GM21515 (cell line): ENCODE data around the gene HYPK.
A peak's percentile ranks its signal among the peaks of the same experiment; 100 is the strongest.
"Not testable (repeated sequence)": the region's sequence is repeated elsewhere in the genome, so short reads cannot be mapped to it uniquely, and the experiment has no call there.

ENCODE experiments used
- ATAC-seq: cut with Tn5 transposase; IDR thresholded peaks from one replicate; pipeline ENCODE4 v1.9.1; 2021; ENCODE audit not compliant: unreplicated experiment

Gene HYPK

DNA sequence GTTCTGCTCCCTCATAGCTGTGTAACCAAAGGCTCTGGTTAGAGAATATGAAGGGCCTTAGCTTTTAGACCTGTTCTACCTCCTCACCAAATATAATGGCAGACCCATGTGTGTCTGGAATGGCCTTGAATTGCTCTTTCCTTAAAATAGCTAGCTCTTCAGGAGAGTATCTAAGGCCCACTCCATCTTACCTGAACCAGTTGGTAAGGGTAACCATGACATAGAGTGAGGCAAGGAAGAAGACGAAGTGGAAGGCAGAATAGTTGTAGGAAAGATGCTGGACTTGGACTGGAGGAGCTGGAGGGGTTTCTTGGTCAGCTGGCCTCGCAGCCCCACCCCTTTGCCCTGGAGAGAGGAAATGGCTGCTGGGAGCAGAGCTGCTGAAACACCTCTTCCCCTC is 5.2 kb upstream of the HYPK start:
- ATAC-seq, result no peak

DNA sequence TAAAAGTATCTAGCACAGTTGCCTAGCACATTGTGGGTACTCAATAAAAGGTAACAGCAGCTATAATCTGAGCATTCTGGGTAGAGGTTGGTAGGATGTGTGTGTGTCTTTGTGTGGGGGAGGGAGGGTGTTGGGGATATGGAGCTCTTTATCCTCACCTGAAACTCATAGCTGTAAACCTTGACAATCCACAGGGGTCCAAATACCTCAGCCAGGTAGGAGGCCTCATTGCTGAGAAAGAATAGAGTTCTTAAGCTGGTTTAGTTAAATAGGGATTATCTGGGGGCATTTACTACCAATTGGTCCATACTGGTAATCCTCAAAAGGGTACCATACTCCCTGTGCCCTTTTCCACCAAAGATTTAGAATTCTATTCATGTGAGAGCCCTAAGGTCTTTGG is 4.4 kb upstream of the HYPK start:
- ATAC-seq, result no peak

DNA sequence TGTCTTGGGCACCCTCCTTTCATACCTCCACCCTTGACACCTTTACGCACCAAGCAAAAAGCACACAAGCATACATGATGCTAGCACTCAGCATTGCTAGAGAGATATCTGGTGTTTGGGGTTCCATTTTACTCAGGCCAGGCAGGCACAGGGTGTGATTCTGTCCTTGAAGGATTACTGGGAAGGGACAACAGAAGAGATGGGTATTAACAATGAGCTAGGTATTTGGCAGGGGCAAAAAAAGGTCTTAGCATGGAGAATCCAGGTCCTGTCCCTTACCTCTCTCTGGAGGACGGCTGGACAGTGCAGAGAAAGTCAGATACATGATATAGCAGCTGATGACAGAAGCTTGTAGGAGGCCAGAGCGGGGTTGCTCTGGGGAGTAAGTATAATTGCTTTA is 3.8 kb upstream of the HYPK start:
- no peak for ATAC-seq

DNA sequence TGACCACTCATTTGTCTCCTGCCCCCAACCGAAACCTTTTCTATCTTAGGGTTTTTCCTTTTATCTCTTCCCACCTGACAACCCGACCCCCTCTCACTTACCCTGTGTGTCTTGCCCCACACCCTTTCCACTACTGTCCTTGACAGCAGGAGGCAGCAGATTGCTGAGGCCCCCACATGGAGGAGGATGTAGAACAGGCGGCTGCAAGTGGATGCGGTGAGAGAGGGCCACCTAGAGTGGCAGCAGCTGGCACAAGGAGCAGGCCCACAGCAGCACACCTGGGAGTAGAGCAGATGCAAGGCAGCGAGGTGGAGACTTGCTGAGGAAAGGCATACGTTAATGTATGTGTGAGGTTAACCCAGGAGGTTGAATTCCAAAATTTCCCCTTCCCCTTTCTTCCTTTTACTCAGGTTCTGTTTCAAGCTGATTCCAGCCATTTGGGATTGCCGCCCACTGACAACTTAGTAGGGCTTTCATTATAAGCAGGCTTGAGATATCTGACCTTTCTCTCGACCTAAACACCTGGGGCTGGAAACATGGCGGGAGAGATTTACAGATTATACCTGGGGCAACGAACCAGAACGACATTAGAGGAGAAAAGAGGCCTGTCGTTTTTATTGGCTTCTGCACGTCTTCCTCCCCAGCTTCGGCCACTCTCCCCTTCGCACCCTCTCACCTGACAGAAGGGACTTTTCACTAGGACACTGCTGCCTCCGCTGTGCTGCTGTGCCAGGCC is 1.0 kb upstream of the HYPK start:
- no peak for ATAC-seq

DNA sequence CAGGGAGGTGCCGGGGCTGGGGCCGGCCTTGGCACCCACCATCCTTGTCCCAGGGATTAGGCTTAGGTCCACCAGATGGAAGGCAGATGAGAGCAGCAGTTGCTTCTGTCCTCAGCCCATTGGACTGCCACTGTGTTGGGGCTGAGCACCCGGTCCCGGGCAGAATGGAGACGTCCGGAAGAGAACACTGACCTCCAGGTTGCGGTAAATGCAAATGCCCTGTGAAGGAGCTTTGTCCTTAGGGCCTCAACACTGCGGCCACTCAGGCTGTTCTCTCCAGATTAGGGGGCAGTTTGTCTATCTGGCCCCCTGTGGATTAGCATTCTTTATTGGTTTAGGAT is 484 bp upstream of the HYPK start, which contains the start of gene SERINC4:
SERINC4 (minus strand) TSS at position 276 of the 341 bp plus-strand sequence; CDS start at position 42, 234 bp downstream.
- no peak for ATAC-seq

DNA sequence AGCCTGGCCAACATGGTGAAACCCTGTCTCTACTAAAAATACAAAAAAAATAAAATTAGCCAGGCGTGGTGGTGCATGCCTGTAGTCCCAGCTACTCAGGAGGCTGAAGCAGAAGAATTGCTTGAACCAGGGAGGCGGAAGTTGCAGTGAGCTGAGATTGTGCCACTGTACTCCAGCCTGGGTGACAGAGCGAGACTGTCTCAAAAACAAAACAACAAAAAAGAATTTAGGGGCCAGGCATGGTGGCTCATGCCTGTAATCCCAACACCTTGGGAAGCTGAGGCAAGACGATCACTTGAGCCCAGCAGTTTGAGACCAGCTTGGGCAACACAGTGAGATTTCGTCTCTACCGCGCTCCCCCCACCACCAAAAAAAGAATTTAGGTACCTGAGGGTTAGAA is 2.3 kb downstream of the HYPK start:
- not testable (repeated sequence) for ATAC-seq

DNA sequence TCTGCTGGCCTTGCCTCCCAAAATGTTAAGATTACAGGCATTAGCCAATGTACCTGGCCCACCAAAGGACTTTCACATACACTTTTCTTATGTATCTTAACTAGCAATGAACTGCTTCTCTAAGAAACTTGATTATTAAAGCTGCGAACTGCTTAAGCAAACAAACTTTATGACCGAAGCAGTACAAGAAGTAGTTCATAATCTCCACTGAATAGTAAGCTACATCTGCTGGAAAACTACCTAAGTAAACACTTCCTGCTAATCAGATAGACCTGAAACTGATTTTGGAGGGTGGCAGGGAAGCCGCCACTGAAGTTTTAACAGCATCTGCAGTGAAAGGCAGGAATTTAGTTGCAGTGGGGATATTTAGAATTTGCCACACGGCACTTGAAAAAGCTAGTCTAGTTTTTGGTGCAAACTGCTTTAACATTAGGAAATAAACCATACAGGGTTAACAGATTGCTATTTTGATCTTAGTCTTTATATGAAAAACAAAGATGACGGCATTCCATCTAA is 8.1 kb downstream of the HYPK start:
- ATAC-seq, result no peak

DNA sequence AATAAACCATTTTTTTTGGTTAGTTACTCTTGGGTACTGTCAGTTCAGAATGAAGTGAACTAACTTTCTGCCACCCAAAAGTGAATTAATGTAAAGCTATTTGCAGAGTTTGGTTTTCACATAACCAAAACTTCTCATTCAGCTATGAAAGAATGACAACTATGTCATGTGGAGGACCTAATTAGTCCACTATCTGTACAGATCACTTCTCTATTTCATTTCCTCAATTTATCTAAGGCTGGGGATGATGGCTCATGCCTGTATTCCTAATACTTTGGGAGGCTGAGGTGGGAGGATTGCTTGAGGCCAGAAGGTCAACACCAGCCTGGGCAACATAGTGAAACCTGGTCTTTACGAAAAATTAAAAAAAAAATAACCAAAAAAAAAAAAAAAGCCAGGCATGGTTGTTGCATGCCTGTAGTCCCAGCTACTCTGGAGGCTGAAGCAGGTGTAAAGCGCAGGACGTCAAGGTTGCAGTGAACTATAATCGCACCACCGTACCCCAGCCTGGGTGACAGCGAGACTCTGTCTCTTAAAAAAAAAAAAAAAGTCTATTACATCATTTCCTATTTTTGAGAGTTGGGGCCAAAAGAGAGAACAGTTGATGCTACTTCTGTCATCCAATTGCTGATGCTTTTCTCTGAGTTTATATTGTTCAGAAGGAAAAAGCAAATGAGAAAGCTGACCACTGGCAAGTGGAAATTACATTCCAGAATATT is 8.7 kb downstream of the HYPK start:
- no peak for ATAC-seq

DNA sequence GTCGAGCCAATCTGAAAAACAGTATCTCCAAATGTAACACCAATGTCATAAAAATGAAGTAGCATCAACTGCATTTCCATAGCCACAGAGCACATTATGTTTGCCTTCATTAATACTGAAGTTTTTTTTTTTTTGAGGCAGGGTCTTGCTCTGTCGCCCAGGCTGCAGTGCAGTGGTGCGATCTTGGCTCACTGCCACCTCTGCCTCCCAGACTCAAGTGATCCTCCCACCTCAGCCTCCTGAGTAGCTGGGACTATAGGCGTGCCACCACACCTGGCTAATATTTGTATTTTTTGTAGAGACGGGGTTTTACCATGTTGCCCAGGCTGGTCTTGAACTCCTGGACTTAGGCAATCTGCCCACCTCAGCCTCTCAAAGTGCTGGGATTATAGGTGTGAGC is 14.7 kb downstream of the HYPK start:
- ATAC-seq, result not testable (repeated sequence)

DNA sequence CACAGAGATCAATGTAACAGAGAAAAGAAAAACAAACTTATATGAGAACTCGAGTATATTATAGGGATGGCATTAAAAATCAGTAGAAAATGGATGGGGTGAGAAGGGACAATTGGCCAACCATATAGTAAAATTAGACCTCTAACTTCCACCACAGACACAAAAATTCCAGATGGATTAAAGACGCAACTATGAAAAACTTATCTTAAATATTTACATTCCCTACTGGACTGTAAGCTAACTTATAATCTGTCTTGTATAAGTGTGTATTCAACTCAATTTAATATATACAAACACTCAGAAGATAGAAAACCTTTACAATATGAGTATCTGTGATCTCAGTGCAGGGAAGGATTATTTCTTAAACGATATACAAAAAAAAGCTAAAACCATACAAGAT is 21.1 kb downstream of the HYPK start:
- ATAC-seq, result no peak

DNA sequence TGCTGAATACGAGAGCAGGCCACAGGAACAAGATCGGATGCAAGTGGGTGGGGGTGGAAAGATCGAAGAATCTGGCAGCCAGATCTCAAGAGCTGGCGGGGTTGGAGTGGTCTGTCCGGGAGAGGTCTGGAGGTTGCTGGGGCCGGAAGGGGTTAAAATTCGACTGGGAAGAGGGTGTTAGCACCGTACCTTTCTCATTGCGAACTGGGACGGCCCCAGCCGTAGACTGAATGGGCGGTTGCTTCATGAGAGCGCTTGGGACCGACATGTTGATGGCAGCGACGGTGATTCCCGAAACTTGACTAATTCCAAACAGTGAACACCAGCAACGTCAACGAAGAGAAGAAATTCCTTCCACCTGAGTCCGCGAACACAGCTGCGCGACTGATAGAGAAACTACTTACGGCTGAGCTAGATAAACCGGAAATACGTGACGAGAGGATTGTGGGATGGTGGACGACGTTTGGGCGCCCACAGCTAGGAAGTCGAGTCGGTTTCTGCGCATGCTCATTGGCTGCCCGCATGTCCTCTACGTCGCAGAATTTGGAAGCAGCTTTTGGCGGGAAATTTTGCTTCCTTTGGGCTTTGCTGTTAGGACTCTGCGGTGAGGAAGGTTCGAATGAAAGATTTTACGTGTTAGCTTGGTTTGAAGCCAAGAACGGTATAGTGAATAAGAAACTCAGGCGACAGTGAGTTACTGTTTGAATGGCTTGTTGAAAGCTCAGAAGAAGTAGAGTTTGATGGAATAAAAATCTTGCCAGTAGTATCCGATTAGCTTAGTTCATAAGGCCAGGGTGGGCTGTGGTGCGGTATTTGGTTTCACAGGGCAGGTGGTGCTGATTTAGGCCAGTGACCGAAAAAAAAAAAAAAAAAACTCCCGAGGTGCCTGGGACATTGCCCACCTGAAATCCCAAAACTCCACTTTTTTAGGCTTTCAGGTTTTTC is 24.2 kb downstream of the HYPK start, which contains the start of gene MFAP1:
MFAP1 (minus strand) TSS at position 389 of the 945 bp plus-strand sequence; CDS start at position 268, 121 bp downstream.
- peak; percentile 61 for ATAC-seq

DNA sequence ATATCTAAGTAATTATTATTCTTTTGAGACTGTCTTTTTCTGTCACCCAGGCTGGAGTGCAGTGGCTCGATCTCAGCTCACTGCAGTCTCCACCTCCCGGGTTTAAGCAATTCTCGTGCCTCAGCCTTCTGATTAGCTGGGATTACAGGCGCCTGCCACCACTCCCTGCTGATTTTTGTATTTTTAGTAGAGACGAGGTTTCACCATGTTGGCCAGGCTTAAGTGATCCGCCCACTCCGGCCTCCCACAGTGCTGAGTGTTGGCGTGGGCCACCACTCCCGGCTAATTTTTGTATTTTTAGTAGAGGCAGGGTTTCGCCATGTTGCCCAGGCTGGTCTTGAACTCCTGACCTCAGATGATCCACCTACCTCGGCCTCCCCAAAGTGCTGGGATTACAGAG is 24.9 kb downstream of the HYPK start:
- not testable (repeated sequence) for ATAC-seq

DNA sequence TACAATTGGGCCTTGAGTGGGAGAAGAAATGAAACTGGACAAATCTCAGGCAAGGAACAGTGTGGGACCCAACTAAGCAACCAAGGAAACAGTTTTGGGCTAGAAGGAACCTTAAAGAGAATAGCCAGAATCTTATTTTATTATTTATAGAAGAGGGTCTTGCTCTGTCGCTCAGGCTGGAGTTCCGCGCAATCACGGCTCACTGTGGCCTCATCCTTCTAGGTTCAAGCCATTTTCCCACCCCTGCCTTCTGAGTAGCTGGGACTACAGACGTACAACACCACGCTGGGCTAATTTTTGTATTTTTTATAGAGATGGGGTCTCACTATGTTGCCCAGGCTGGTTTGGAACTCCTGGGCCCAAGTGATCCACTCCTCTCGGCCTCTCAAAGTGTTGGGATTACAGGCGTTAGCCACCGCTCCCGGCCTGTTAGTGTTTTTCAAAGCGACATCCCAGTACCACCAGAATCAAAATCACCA is 25.7 kb downstream of the HYPK start:
- ATAC-seq, result no peak

DNA sequence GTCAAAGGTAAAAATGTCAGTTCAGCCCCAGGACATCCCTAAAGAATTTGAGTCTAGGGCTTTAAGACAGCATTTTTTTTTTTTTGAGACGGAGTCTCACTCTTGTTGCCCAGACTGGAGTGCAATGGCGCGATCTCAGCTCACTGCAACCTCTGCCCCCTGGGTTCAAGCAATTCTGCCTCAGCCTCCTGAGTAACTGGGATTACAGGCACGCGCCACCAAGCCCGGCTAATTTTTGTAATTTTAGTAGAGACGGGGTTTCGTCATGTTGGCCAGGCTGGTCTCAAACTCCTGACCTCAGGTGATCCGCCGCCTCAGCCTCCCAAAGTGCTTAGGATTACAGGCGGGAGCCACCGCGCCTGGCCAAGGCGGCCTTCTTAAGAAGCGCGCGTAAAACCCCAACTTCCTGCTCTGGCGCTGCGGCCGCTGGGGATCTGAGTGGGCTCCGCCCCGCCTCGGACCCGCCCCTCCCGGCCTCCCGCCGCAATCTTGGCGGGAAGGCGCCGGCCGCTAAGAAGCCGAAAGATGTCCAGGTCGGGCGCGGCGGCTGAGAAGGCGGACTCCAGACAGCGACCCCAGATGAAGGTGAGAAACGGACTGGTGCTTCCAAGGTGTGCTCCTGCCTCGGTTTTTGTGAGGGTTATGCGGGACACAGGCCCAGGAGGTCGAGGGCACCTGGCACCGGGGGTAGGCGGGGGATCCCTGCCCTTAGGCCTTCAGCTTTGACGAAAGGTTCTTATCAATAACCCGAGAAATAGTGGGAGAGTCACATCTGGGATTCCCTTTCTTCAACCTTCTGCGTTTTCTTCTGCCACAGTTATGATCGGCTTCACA is 26.3 kb downstream of the HYPK start, which contains the start of gene WDR76:
WDR76 (plus strand) TSS at position 495 of the 834 bp plus-strand sequence; CDS start at position 526, 31 bp downstream.
- ATAC-seq, result peak; percentile 53

DNA sequence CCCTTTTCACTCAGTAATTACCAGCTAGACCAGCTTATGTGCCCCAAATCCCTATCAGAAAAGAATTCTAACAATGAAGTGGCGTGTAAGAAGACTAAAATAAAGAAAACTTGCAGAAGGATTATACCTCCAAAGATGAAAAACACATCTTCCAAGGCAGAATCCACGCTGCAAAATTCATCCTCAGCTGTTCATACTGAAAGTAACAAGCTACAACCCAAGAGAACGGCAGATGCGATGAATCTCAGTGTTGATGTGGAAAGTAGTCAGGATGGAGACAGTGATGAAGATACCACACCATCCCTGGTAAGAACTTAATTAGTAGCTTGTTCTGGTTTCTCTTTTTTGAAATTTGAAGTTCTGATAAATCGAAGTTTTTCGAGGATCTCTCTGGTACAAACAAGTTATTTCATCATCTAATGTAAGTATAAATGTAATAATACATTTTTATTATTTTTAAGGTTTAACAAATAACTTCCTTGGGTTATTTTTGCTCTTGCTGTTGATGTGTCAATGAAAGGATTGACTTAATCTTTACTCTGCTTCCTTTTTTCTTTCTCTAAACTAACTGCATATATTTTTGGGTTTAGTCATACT is 27.8 kb downstream of the HYPK start:
- ATAC-seq, result no peak

DNA sequence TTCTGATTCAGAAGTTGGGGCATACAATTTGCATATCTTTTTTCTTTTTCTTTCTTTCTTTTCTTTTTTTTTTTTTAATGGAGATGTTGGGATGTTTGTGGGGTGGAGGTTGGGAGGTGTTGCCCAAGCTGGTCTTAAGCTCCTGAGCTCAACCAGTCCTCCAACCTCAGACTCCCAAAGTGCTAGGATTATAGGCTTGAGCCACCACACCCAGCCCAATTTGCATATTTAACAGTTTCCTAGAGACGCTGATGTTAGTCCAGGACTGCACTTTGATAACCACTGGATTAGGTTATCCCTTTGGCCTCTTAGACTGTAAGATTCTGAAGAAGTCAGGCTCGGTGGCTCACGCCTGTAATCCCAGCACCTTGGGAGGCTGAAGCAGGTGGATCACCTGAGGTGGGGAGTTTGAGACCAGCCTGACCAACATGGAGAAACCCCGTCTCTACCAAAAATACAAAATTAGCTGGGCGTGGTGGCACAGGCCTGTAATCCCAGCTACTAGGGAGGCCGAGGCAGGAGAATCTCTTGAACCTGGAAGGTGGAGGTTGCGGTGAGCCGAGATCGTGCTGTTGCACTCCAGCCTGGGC is 29.6 kb downstream of the HYPK start:
- ATAC-seq, result not testable (repeated sequence)

DNA sequence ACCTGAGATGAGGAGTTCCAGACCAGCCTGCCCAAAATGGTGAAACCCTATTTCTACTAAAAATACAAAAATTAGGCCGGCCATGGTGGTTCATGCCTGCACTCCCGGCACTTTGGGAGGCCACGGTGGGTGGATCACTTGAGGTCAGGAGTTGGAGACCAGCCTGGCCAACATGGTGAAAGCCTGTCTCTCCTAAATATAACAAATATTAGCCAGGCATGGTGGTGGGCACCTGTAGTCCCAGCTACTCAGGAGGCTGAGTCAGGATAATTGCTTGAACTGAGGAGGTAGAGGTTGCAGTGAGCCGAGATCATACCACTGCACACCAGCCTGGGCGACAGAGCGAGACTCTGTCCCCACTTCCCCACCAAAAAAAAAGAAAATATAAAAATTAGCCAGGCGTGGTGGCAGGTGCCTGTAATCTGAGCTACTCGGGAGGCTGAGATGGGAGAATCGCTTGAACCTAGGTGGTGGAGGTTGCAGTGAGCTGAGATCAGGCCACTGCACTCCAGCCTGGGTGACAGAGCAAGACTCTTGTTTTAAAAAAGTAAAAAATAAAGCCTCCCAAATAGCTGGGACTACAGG is 30.4 kb downstream of the HYPK start:
- ATAC-seq, result not testable (repeated sequence)

DNA sequence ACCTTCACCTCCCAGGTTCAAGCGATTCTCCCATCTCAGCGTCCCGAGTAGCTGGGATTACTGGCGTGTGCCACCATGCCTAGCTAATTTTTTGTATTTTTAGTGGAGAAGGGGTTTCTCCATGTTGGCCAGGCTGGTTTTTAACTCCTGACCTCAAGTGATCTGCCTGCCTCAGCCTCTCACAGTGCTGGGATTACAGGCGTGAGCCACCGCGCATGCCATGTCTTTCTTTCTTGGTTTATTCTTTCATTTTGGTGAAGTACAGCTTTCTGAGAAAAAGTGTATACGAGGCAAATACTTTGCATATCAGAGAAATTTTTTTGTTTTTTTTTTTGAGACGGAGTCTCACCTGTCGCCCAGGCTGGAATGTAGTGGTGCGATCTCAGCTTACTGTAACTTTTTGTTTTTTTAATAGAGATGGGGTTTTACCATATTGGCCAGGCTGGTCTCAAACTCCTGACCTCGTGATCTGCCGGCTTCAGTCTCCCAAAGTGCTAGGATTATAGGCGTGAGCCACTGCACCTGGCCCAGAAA is 31.2 kb downstream of the HYPK start:
- ATAC-seq, result not testable (repeated sequence)
